H1 (cell line): Measurements from ENCODE around the gene CRKL. TPM values are rescaled to one million over a fixed set of nuclear protein-coding genes. Genes with fewer than 3 reads are reported as not detected.

ENCODE experiments used
- E2F6 ChIP-seq: IDR thresholded peaks from 2 replicates; pipeline ENCODE4 v1.6.1; 2012; ENCODE audit warnings: inconsistent platforms
- NRF1 ChIP-seq: IDR thresholded peaks from 2 replicates; pipeline ENCODE4 v1.6.1; 2011; ENCODE audit warnings: mild to moderate bottlenecking, low read depth, low read length, improper control_type of control experiment
- SP1 ChIP-seq: IDR thresholded peaks from 2 replicates; pipeline ENCODE4 v1.6.1; 2011; ENCODE audit warnings: low read depth, low read length
- polyA plus RNA-seq, 7 experiments: library from polyadenylated mRNA; depleted of rRNA in 3 of 7; stranded (reverse) in 5 of 7; unstranded in 2 of 7; fragments of >200 nt in 5 of 7; fragments of 200-250 nt in 2 of 7; gene quantifications; 1 replicate in 5 of 7; 2 replicates in 1 of 7; 4 replicates in 1 of 7; pipeline versions ENCODE4 v1.2.1 to v1.2.3, GENCODE V29; 2011 to 2013; ENCODE audit warnings: missing spikeins in 2 of 7, mixed read lengths in 2 of 7
- total RNA-seq: library from RNA; stranded (reverse); fragmentation: NEBNext Ultra II Directional; extraction: Animal tissue kit (Norgen Biotek cat#: 25700); gene quantifications from 2 replicates; pipeline ENCODE4 v1.2.1, GENCODE V29; 2021

Gene CRKL
- total and polyA plus RNA-seq, 2 of the 8 experiments (the other 6 are each of a cell fraction or from before 2014, with no cell fraction given) = 34.5 to 94.5 TPM

GRCh38 chr22:20966883-20967696 is 49.9 kb downstream of the CRKL start, which contains the start of gene AIFM3 (continued):
- no peak for TF ChIP-seq E2F6
- no peak for TF ChIP-seq SP1
- no peak for TF ChIP-seq NRF1
